ENCODE measurements around the gene AKT3.

GRCh38 chr1:243595527-243596210 is 254.4 kb downstream of the AKT3 start:
- TF ChIP-seq POLR2AphosphoS5 (IDR thresholded peaks at IDR 0.05; ENCODE audit: low read depth, low read length) (no peak), TAF1 (IDR thresholded peaks at IDR 0.05; ENCODE audit: borderline replicate concordance, insufficient read depth, low read length) (no peak), REST (IDR thresholded peaks at IDR 0.05; ENCODE audit: insufficient read depth in 1 of 2, low read depth in 2 of 2, low read length in 2 of 2) (no peak), FOXP2 (optimal IDR thresholded peaks at IDR 0.05; ENCODE audit: borderline replicate concordance, extremely low read depth, extremely low read length, insufficient read depth) (no peak)
